Lung (tissue), 12 donors: ENCODE measurements around the gene WDPCP. TPM values are rescaled to one million over a fixed set of nuclear protein-coding genes. Genes with fewer than 3 reads are reported as not detected.

Experiments used
- ATAC-seq: fragments of 200-7000 bp; cut with Tn5 transposase; one replicate; pipeline ENCODE4 v1.9.1; 2020; ENCODE audit warnings: moderate number of reproducible peaks; ENCODE audit not compliant: insufficient read depth, low FRiP score
- DNase-seq, 3 donors: peaks; one replicate each; pipeline ENCODE4 v3.0.0-alpha.2; 2013 to 2017
- H3K27ac ChIP-seq, 2 donors: one replicate each; pipeline ENCODE4 v1.5.1; 2013; ENCODE audit warnings: mild to moderate bottlenecking in 2 of 2, moderate library complexity in 2 of 2, control low read depth in 1 of 2, inconsistent platforms in 1 of 2, low read depth in 1 of 2, low read length in 1 of 2
- H3K27me3 ChIP-seq, 3 donors: one replicate each; pipeline ENCODE4 v1.5.1; 2013; ENCODE audit warnings: low read length in 2 of 3; ENCODE audit not compliant: control insufficient read depth in 3 of 3, insufficient read depth in 3 of 3
- H3K36me3 ChIP-seq, 4 donors: one replicate each; pipeline ENCODE4 v1.5.1; 2013; ENCODE audit warnings: low read length in 4 of 4, mild to moderate bottlenecking in 1 of 4, moderate library complexity in 1 of 4; ENCODE audit not compliant: control insufficient read depth in 4 of 4, insufficient read depth in 4 of 4
- H3K4me1 ChIP-seq, 5 donors: one replicate each; pipeline ENCODE4 v1.5.1; 2013; ENCODE audit warnings: low read length in 5 of 5, mild to moderate bottlenecking in 2 of 5, moderate library complexity in 1 of 5; ENCODE audit not compliant: control insufficient read depth in 5 of 5, insufficient read depth in 5 of 5
- H3K4me3 ChIP-seq: one replicate; pipeline ENCODE4 v1.5.1; 2013; ENCODE audit warnings: mild to moderate bottlenecking, control low read depth, moderate library complexity
- H3K9ac ChIP-seq, 2 donors: one replicate each; pipeline ENCODE4 v1.5.1; 2013; ENCODE audit warnings: low read length in 2 of 2, control low read depth in 1 of 2; ENCODE audit not compliant: insufficient read depth in 1 of 2
- H3K9me3 ChIP-seq, 4 donors: one replicate each; pipeline ENCODE4 v1.5.1; 2013; ENCODE audit warnings: low read length in 3 of 4, mild to moderate bottlenecking in 1 of 4, moderate library complexity in 1 of 4; ENCODE audit not compliant: control insufficient read depth in 4 of 4, insufficient read depth in 3 of 4
- CTCF ChIP-seq: IDR thresholded peaks from 2 replicates; pipeline ENCODE4 v1.5.1; 2012; ENCODE audit warnings: mild to moderate bottlenecking; ENCODE audit errors: control extremely low read depth, extremely low read depth
- WGBS, 2 donors: extraction: QIAGEN DNeasy Blood & Tissue Kit; methylation state at CpG; one replicate each; pipeline ENCODE4 v1.1.7; 2013; 5-methylcytosine and 5-hydroxymethylcytosine counted together
- polyA plus RNA-seq, 2 donors: library from polyadenylated mRNA; stranded (reverse); fragments of 200-250 nt; gene quantifications; one replicate each; pipeline ENCODE4 v1.2.1, GENCODE V29; 2013
- total RNA-seq, 2 donors: library from RNA; depleted of rRNA in 1 of 2; stranded (reverse); fragments of >200 nt in 1 of 2; gene quantifications; one replicate each; pipeline ENCODE4 v1.2.1, GENCODE V29; 2014 to 2021
- donor health status: control.
- donor health status: control.
- donor health status: Bipolar disorder and iron deficiency.
- donor health status: healthy.
- donor health status: DM: yes; HTN: yes; CAD: no.

WDPCP gene
- total and polyA plus RNA-seq, 4 donors, result 2.3 to 40.7 (median 8.6) TPM

GRCh38 chr2:63261137-63261621 is 327.1 kb downstream of the WDPCP start:
- no peak overlapping the region for H3K4me3 ChIP-seq
- 79 to 86% methylated on average over 2 of the region's 2 CpGs for WGBS, 2 donors
- H3K9ac ChIP-seq, result no peak overlapping the region
- H3K9me3 ChIP-seq, result peaks cover 0 to 2% (median 0%) of the 10 kb centered on the region in 4 donors
- H3K27me3 ChIP-seq, result no peaks in the 10 kb centered on the region
- H3K27ac ChIP-seq, result no peak overlapping the region
- H3K36me3 ChIP-seq, result no peaks in the 10 kb centered on the region
- TF ChIP-seq CTCF, result no peak
- ATAC-seq (no peak), DNase-seq (no peak)
- H3K4me1 ChIP-seq, result no peaks in the 10 kb centered on the region

GRCh38 chr2:63257473-63257872 is 330.8 kb downstream of the WDPCP start:
- DNase-seq, result no peak
- Histone ChIP-seq H3K27me3 (no peaks in the 10 kb centered on the region), H3K27ac (no peak overlapping the region), H3K4me3 (no peak overlapping the region), H3K36me3 (peaks cover 0 to 2% (median under 1%) of the 10 kb centered on the region in 4 donors), H3K9me3 (peaks cover 0 to 1% (median 0%) of the 10 kb centered on the region in 4 donors), H3K4me1 (no peaks in the 10 kb centered on the region), H3K9ac (no peak overlapping the region)
- ATAC-seq, result no peak
- TF ChIP-seq CTCF, result no peak
- 59 to 82% methylated on average over 2 of the region's 2 CpGs for WGBS, 2 donors

- Histone ChIP-seq H3K36me3 (no peaks in the 10 kb centered on the region), H3K4me1 (no peaks in the 10 kb centered on the region), H3K27me3 (no peaks in the 10 kb centered on the region), H3K27ac (no peak overlapping the region), H3K4me3 (no peak overlapping the region), H3K9me3 (no peaks in the 10 kb centered on the region), H3K9ac (no peak overlapping the region)
- TF ChIP-seq CTCF, result no peak
- ATAC-seq, result no peak
- DNase-seq, result no peak
- whole genome bisulfite sequencing, 2 donors, result 93 to 95% methylated on average over 2 of the region's 2 CpGs
Measured at GRCh38 chr2:63249161-63249560, 339.1 kb downstream of the WDPCP start.

- no peaks in the 10 kb centered on the region for H3K4me1 ChIP-seq
- H3K9me3 ChIP-seq, result no peaks in the 10 kb centered on the region
- no peak overlapping the region for H3K27ac ChIP-seq
- H3K27me3 ChIP-seq, result no peaks in the 10 kb centered on the region
- 87 to 96% methylated on average over 1 of the region's 1 CpG for WGBS, 2 donors
- no peak for TF ChIP-seq CTCF
- no peak for DNase-seq
- no peak overlapping the region for H3K9ac ChIP-seq
- no peak for ATAC-seq
- H3K36me3 ChIP-seq, result no peaks in the 10 kb centered on the region
- no peak overlapping the region for H3K4me3 ChIP-seq
Measured at GRCh38 chr2:63242747-63243146, 345.5 kb downstream of the WDPCP start.
